WTC11 (cell line): ENCODE measurements around the gene INVS. TPM values are rescaled to one million over a fixed set of nuclear protein-coding genes. Genes with fewer than 3 reads are reported as not detected.

Experiments used
- ATAC-seq: fragments of 200-7000 bp; cut with Tn5 transposase; 2 replicates; pipeline ENCODE4 v1.10.0; 2021; ENCODE audit warnings: mild to moderate bottlenecking, moderate library complexity
- CTCF ChIA-PET: fragments of 300-600 bp; sonication (Branson Sonifier 250); formaldehyde crosslinking; loops from one replicate; lab custom pipeline; 2021; ENCODE audit warnings: antibody characterized with exemption; lab: Charles Lee
- POLR2A ChIA-PET: fragments of 350-600 bp; sonication (Branson Sonifier 250); formaldehyde crosslinking; loops from one replicate; lab custom pipeline; 2021; ENCODE audit warnings: antibody characterized with exemption; lab: Charles Lee
- DNase-seq: peaks from one replicate; pipeline ENCODE4 v3.0.0; 2021; ENCODE audit warnings: low spot score
- H3K27ac Mint-ChIP-seq: 2 replicates; pipeline ENCODE4 v1.8.0; 2021; ENCODE audit warnings: mixed read lengths
- H3K27me3 Mint-ChIP-seq: 2 replicates; pipeline ENCODE4 v1.8.0; 2021; ENCODE audit warnings: low read depth, mild to moderate bottlenecking, moderate library complexity, mixed read lengths
- H3K36me3 Mint-ChIP-seq: 2 replicates; pipeline ENCODE4 v1.8.0; 2021; ENCODE audit warnings: mixed read lengths
- H3K4me1 Mint-ChIP-seq: 2 replicates; pipeline ENCODE4 v1.8.0; 2022; ENCODE audit warnings: mixed read lengths
- H3K4me3 Mint-ChIP-seq: 2 replicates; pipeline ENCODE4 v1.8.0; 2021; ENCODE audit warnings: mild to moderate bottlenecking, moderate library complexity, mixed read lengths
- H3K9me3 Mint-ChIP-seq: 2 replicates; pipeline ENCODE4 v1.8.0; 2021; ENCODE audit warnings: mixed read lengths
- AR ChIP-seq: fragments of 250-450 bp; sonication (Bioruptor Pico); IDR thresholded peaks from 2 replicates; pipeline ENCODE4 v1.9.0; 2021; ENCODE audit warnings: mild to moderate bottlenecking
- ARID4B ChIP-seq: sonication (generic); formaldehyde crosslinking; IDR thresholded peaks from 2 replicates; pipeline ENCODE4 v1.8.0; 2023; ENCODE audit warnings: missing genetic modification reagents, mild to moderate bottlenecking, borderline replicate concordance
- ATF1 ChIP-seq: sonication (generic); formaldehyde crosslinking; IDR thresholded peaks from 2 replicates; pipeline ENCODE4 v1.8.1; 2023; ENCODE audit warnings: mild to moderate bottlenecking, moderate library complexity, missing genetic modification reagents
- CREB1 ChIP-seq: sonication (generic); formaldehyde crosslinking; IDR thresholded peaks from 2 replicates; pipeline ENCODE4 v1.8.0; 2023; ENCODE audit warnings: mild to moderate bottlenecking, missing genetic modification reagents
- IRF1 ChIP-seq: sonication (generic); formaldehyde crosslinking; IDR thresholded peaks from 2 replicates; pipeline ENCODE4 v1.8.0; 2023; ENCODE audit warnings: missing genetic modification reagents
- JUN ChIP-seq: sonication (generic); formaldehyde crosslinking; IDR thresholded peaks from 2 replicates; pipeline ENCODE4 v1.8.0; 2023; ENCODE audit warnings: mild to moderate bottlenecking, missing genetic modification reagents
- MXD4 ChIP-seq: fragments of 250-450 bp; sonication (Bioruptor Pico); IDR thresholded peaks from 2 replicates; pipeline ENCODE4 v1.8.0; 2021; ENCODE audit warnings: mild to moderate bottlenecking, moderate library complexity, borderline replicate concordance
- NFE2L1 ChIP-seq: sonication (generic); formaldehyde crosslinking; IDR thresholded peaks from 2 replicates; pipeline ENCODE4 v1.8.1; 2023; ENCODE audit warnings: missing genetic modification reagents
- PRRX2 ChIP-seq: fragments of 250-450 bp; sonication (Bioruptor Pico); IDR thresholded peaks from 2 replicates; pipeline ENCODE4 v1.8.0; 2021; ENCODE audit warnings: mild to moderate bottlenecking
- SMAD3 ChIP-seq: sonication (generic); formaldehyde crosslinking; IDR thresholded peaks from 2 replicates; pipeline ENCODE4 v1.8.0; 2022; ENCODE audit warnings: missing genetic modification reagents, mild to moderate bottlenecking, borderline replicate concordance
- ZNF121 ChIP-seq: sonication (generic); formaldehyde crosslinking; IDR thresholded peaks from 2 replicates; pipeline ENCODE4 v1.8.0; 2023; ENCODE audit warnings: missing genetic modification reagents
- ZNF416 ChIP-seq: fragments of 250-450 bp; sonication (Bioruptor Pico); IDR thresholded peaks from 2 replicates; pipeline ENCODE4 v1.9.0; 2021; ENCODE audit warnings: mild to moderate bottlenecking, inconsistent platforms
- ZNF425 ChIP-seq: fragments of 250-450 bp; sonication (Bioruptor Pico); conservative IDR thresholded peaks from 2 replicates; pipeline ENCODE4 v1.9.0; 2021; ENCODE audit warnings: mild to moderate bottlenecking
- ZNF512 ChIP-seq: sonication (generic); formaldehyde crosslinking; IDR thresholded peaks from 2 replicates; pipeline ENCODE4 v1.8.1; 2022; ENCODE audit warnings: missing genetic modification reagents, borderline replicate concordance
- total RNA-seq: library from RNA; stranded (reverse); gene quantifications from 3 replicates; pipeline ENCODE4 v1.2.3, GENCODE V29; 2021
- TF ChIP-seq, protein P1 (sequence below): sonication (generic); formaldehyde crosslinking; IDR thresholded peaks from 2 replicates; pipeline ENCODE4 v1.8.1; 2023; ENCODE audit warnings: mild to moderate bottlenecking, moderate library complexity, missing genetic modification reagents
- TF ChIP-seq, protein P2 (sequence below): sonication (generic); formaldehyde crosslinking; IDR thresholded peaks from 2 replicates; pipeline ENCODE4 v1.8.1; 2022; ENCODE audit warnings: mild to moderate bottlenecking, missing genetic modification reagents, moderate library complexity, borderline replicate concordance
- TF ChIP-seq, protein P3 (sequence below): sonication (generic); formaldehyde crosslinking; IDR thresholded peaks from 2 replicates; pipeline ENCODE4 v1.8.1; 2023; ENCODE audit warnings: mild to moderate bottlenecking, missing genetic modification reagents

Gene INVS
- total RNA-seq, 1 experiment from 2014 or later = 8.1 TPM

GRCh38 chr9:100064872-100065581, 34.0 kb upstream of the INVS start (continued):
- no peak for TF ChIP-seq MXD4
- no peak for TF ChIP-seq ZNF416 (CRISPR knock-in tag)
- TF ChIP-seq JUN (CRISPR knock-in tag) = no peak
- TF ChIP-seq, protein P1, sequence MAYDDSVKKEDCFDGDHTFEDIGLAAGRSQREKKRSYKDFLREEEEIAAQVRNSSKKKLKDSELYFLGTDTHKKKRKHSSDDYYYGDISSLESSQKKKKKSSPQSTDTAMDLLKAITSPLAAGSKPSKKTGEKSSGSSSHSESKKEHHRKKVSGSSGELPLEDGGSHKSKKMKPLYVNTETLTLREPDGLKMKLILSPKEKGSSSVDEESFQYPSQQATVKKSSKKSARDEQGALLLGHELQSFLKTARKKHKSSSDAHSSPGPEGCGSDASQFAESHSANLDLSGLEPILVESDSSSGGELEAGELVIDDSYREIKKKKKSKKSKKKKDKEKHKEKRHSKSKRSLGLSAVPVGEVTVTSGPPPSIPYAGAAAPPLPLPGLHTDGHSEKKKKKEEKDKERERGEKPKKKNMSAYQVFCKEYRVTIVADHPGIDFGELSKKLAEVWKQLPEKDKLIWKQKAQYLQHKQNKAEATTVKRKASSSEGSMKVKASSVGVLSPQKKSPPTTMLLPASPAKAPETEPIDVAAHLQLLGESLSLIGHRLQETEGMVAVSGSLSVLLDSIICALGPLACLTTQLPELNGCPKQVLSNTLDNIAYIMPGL (CRISPR knock-in tag) = no peak
- TF ChIP-seq, protein P2, sequence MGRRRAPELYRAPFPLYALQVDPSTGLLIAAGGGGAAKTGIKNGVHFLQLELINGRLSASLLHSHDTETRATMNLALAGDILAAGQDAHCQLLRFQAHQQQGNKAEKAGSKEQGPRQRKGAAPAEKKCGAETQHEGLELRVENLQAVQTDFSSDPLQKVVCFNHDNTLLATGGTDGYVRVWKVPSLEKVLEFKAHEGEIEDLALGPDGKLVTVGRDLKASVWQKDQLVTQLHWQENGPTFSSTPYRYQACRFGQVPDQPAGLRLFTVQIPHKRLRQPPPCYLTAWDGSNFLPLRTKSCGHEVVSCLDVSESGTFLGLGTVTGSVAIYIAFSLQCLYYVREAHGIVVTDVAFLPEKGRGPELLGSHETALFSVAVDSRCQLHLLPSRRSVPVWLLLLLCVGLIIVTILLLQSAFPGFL = no peak
- TF ChIP-seq ZNF512 = no peak
- TF ChIP-seq NFE2L1 = no peak
- no peak for TF ChIP-seq IRF1 (CRISPR knock-in tag)

DNA sequence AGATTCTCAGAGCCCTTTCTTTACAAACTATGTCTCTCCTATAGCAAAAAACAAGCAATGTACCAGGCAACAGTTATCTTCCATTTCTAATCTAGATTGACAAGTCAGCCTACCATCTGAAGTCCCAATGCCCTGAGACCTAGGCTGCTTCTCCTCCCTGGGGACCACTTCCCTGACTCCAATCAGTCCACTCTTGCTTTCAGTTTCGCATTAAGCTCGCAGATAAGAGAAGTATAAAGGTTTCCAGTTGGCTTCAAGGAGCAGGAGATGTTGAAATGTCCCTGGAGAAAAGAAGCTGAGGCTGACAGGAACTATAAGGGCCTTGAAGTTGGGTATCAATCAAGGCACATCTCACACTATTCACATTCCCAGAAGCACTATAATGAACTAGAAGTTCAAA, 32.5 kb upstream of the INVS start:
- H3K27me3 Mint-ChIP-seq = no peaks in the 10 kb centered on the region
- H3K36me3 Mint-ChIP-seq = peaks cover 27% of the 10 kb centered on the region
- ATAC-seq = no peak
- no peak overlapping the region; the same call in 1 of the 2 replicates for H3K27ac Mint-ChIP-seq
- CTCF ChIA-PET = no interaction called here
- H3K4me1 Mint-ChIP-seq = peaks cover 29% of the 10 kb centered on the region
- POLR2A ChIA-PET = no interaction called here
- H3K9me3 Mint-ChIP-seq = peaks cover 11% of the 10 kb centered on the region
- no peak for DNase-seq
- no peak overlapping the region for H3K4me3 Mint-ChIP-seq
- TF ChIP-seq ZNF425 (CRISPR knock-in tag) = no peak
- TF ChIP-seq ARID4B = no peak
- no peak for TF ChIP-seq CREB1 (CRISPR knock-in tag)
- TF ChIP-seq ZNF512 = no peak
- TF ChIP-seq, protein P3, sequence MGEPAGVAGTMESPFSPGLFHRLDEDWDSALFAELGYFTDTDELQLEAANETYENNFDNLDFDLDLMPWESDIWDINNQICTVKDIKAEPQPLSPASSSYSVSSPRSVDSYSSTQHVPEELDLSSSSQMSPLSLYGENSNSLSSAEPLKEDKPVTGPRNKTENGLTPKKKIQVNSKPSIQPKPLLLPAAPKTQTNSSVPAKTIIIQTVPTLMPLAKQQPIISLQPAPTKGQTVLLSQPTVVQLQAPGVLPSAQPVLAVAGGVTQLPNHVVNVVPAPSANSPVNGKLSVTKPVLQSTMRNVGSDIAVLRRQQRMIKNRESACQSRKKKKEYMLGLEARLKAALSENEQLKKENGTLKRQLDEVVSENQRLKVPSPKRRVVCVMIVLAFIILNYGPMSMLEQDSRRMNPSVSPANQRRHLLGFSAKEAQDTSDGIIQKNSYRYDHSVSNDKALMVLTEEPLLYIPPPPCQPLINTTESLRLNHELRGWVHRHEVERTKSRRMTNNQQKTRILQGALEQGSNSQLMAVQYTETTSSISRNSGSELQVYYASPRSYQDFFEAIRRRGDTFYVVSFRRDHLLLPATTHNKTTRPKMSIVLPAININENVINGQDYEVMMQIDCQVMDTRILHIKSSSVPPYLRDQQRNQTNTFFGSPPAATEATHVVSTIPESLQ = no peak
- TF ChIP-seq ATF1 (CRISPR knock-in tag) = no peak
- no peak for TF ChIP-seq ZNF121 (CRISPR knock-in tag)
- no peak for TF ChIP-seq SMAD3
- no peak for TF ChIP-seq AR (CRISPR knock-in tag)
- TF ChIP-seq PRRX2 = no peak
